OCI-LY1 (cell line): Measurements from ENCODE around the gene RAB38.

Experiments used
- H2AFZ ChIP-seq: fragments of 200-600 bp; sonication (generic), shearing (Covaris generic); 2 replicates; pipeline ENCODE4 v1.6.0; 2014; ENCODE audit warnings: antibody characterized with exemption, mild to moderate bottlenecking, low read length
- H3F3A ChIP-seq: fragments of 200-600 bp; sonication (generic), shearing (Covaris generic); 2 replicates; pipeline ENCODE4 v1.6.0; 2014; ENCODE audit warnings: mild to moderate bottlenecking, antibody characterized with exemption, low read length, moderate library complexity; ENCODE audit not compliant: insufficient read depth
- H3K27ac ChIP-seq: fragments of 200-600 bp; sonication (generic); 2 replicates; pipeline ENCODE4 v1.5.1; 2014; ENCODE audit warnings: low read length, mixed run types, mild to moderate bottlenecking, low read depth; ENCODE audit not compliant: poor library complexity, severe bottlenecking
- H3K27me3 ChIP-seq: fragments of 200-600 bp; sonication (generic); 2 replicates; pipeline ENCODE4 v1.6.0; 2014; ENCODE audit warnings: antibody characterized with exemption, mild to moderate bottlenecking, low read length, moderate library complexity; ENCODE audit not compliant: insufficient read depth
- H3K36me3 ChIP-seq: fragments of 200-600 bp; sonication (generic); 2 replicates; pipeline ENCODE4 v1.6.1; 2014; ENCODE audit warnings: mild to moderate bottlenecking, antibody characterized with exemption, low read length, moderate library complexity, mixed read lengths; ENCODE audit not compliant: insufficient read depth
- H3K4me1 ChIP-seq: fragments of 200-600 bp; sonication (generic); 2 replicates; pipeline ENCODE4 v1.5.1; 2014; ENCODE audit warnings: mild to moderate bottlenecking, low read length, moderate library complexity; ENCODE audit not compliant: insufficient read depth, severe bottlenecking
- H3K4me2 ChIP-seq: fragments of 200-600 bp; sonication (generic), shearing (Covaris generic); 2 replicates; pipeline ENCODE4 v1.6.1; 2014; ENCODE audit warnings: low read length
- H3K4me3 ChIP-seq: fragments of 200-600 bp; sonication (generic); 2 replicates; pipeline ENCODE4 v1.5.1; 2014; ENCODE audit warnings: low read length, low read depth, mild to moderate bottlenecking, mixed read lengths; ENCODE audit not compliant: poor library complexity, severe bottlenecking
- H3K79me2 ChIP-seq: fragments of 200-600 bp; shearing (Covaris generic); 2 replicates; pipeline ENCODE4 v1.6.1; 2016; ENCODE audit warnings: mixed run types, low read length, mixed read lengths; ENCODE audit not compliant: insufficient read depth
- H3K9ac ChIP-seq: fragments of 200-600 bp; sonication (generic), shearing (Covaris generic); 2 replicates; pipeline ENCODE4 v1.6.1; 2014; ENCODE audit warnings: mild to moderate bottlenecking, low read length, mixed read lengths
- H3K9me2 ChIP-seq: fragments of 200-600 bp; sonication (generic), shearing (Covaris generic); 2 replicates; pipeline ENCODE4 v1.6.1; 2014; ENCODE audit warnings: low read depth, mild to moderate bottlenecking, low read length, mixed read lengths
- H3K9me3 ChIP-seq: fragments of 200-600 bp; shearing (Covaris generic); 2 replicates; pipeline ENCODE4 v1.6.1; 2014; ENCODE audit warnings: low read length, mixed read lengths
- H4K20me1 ChIP-seq: fragments of 200-600 bp; sonication (generic), shearing (Covaris generic); 2 replicates; pipeline ENCODE4 v1.6.0; 2016; ENCODE audit warnings: mild to moderate bottlenecking, low read length; ENCODE audit not compliant: insufficient read depth
- CTCF ChIP-seq: fragments of 200-600 bp; sonication (generic), shearing (Covaris generic); IDR thresholded peaks from 2 replicates; pipeline ENCODE4 v1.5.1; 2017; ENCODE audit warnings: mild to moderate bottlenecking, antibody characterized with exemption, low read length, moderate library complexity, mixed read lengths
- EZH2 ChIP-seq: fragments of 200-600 bp; sonication (generic), shearing (Covaris generic); IDR thresholded peaks from 2 replicates; pipeline ENCODE4 v1.8.0; 2017; ENCODE audit warnings: borderline replicate concordance, mixed run types, mild to moderate bottlenecking, antibody characterized with exemption, low read length, moderate library complexity, mixed read lengths

The RAB38 gene

GRCh38 chr11:88203604-88204003 lies 28.4 kb upstream of the RAB38 start:
- no peaks in the 10 kb centered on the region for H4K20me1 ChIP-seq
- no peak overlapping the region for H3K4me3 ChIP-seq
- no peaks in the 10 kb centered on the region for H3K9me3 ChIP-seq
- no peak overlapping the region for H2AFZ ChIP-seq
- no peak overlapping the region for H3K27ac ChIP-seq
- no peaks in the 10 kb centered on the region for H3K9me2 ChIP-seq
- H3K36me3 ChIP-seq, result no peaks in the 10 kb centered on the region
- H3K4me1 ChIP-seq, result no peaks in the 10 kb centered on the region
- TF ChIP-seq EZH2 (no peak), CTCF (no peak)
- no peaks in the 10 kb centered on the region for H3K79me2 ChIP-seq
- no peaks in the 10 kb centered on the region for H3K27me3 ChIP-seq
- no peak overlapping the region for H3K9ac ChIP-seq
- no peaks in the 10 kb centered on the region for H3F3A ChIP-seq
- no peak overlapping the region for H3K4me2 ChIP-seq

GRCh38 chr11:88202498-88202897 lies 27.3 kb upstream of the RAB38 start:
- TF ChIP-seq EZH2 (no peak), CTCF (no peak)

GRCh38 chr11:88196393-88196792 lies 21.1 kb upstream of the RAB38 start:
- no peak for TF ChIP-seq CTCF
- TF ChIP-seq EZH2, result no peak
- H3K9me3 ChIP-seq, result no peaks in the 10 kb centered on the region
- no peak overlapping the region for H3K4me2 ChIP-seq

More at GRCh38 chr11:88202498-88202897, 27.3 kb upstream of the RAB38 start:
- H3K4me2 ChIP-seq, result no peak overlapping the region
- no peaks in the 10 kb centered on the region for H3K27me3 ChIP-seq
- H3K79me2 ChIP-seq, result no peaks in the 10 kb centered on the region
- H3K27ac ChIP-seq, result no peak overlapping the region
- H3K36me3 ChIP-seq, result no peaks in the 10 kb centered on the region
- no peaks in the 10 kb centered on the region for H3K4me1 ChIP-seq
- H3K9me2 ChIP-seq, result no peaks in the 10 kb centered on the region
- no peak overlapping the region for H2AFZ ChIP-seq
- H3K9me3 ChIP-seq, result no peaks in the 10 kb centered on the region
- H3K9ac ChIP-seq, result no peak overlapping the region
- no peak overlapping the region for H3K4me3 ChIP-seq
- no peaks in the 10 kb centered on the region for H4K20me1 ChIP-seq
- H3F3A ChIP-seq, result no peaks in the 10 kb centered on the region

More at GRCh38 chr11:88196393-88196792, 21.1 kb upstream of the RAB38 start:
- Histone ChIP-seq H3K36me3 (no peaks in the 10 kb centered on the region), H3K27ac (no peak overlapping the region), H3K4me3 (no peak overlapping the region), H2AFZ (no peak overlapping the region), H3K27me3 (no peaks in the 10 kb centered on the region), H4K20me1 (no peaks in the 10 kb centered on the region), H3F3A (no peaks in the 10 kb centered on the region), H3K9me2 (no peaks in the 10 kb centered on the region), H3K79me2 (no peaks in the 10 kb centered on the region), H3K9ac (no peak overlapping the region), H3K4me1 (no peaks in the 10 kb centered on the region)
